GM15510 (cell line): Measurements from ENCODE around the gene PGC.

Experiments
- POLR2A ChIP-seq: IDR thresholded peaks from 3 replicates; pipeline ENCODE4 v1.6.1; 2011; ENCODE audit warnings: borderline replicate concordance; ENCODE audit not compliant: insufficient read length; ENCODE audit errors: extremely low read depth

Gene PGC

GRCh38 chr6:41719436-41720261 lies 27.5 kb downstream of the PGC start:
- TF ChIP-seq POLR2A = no peak

- TF ChIP-seq POLR2A = no peak
Observed at GRCh38 chr6:41718828-41719227, 28.4 kb downstream of the PGC start.

GRCh38 chr6:41717392-41717736 lies 29.8 kb downstream of the PGC start:
- no peak for TF ChIP-seq POLR2A

GRCh38 chr6:41716516-41717391 lies 30.4 kb downstream of the PGC start:
- TF ChIP-seq POLR2A = no peak

DNA sequence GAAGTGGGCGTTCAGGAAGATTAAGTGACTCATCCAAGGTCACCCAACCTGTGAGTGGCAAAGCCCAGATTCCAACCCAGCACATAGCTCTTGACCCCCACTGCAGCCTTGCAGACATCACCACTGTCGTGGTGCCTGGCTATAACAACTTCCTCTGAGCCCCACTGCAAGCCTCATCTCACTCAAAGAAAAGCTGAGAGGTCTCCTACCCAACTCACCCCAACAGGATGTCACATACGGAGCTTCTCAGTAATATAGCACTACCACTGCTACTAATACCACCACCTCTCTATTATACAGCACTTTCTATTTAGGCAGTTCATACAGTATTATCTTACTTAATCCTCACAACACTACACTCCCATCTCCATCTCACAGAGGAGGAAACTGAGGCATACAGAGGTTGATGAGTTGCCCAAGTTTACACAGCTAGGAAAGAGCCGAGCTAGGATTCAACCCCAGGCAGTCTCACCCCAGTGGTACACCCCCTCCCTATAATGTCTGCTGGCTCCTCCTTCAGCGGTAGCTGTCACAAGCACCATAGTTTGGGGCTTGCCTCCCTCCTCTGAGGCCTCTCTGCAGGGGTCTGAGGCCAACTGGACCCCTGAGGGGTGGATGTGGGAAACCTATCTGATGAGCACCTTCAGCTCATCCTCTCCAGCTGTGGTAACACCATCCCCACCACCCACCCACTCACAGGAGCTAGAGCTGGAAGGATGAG lies 31.2 kb downstream of the PGC start:
- TF ChIP-seq POLR2A = no peak

GRCh38 chr6:41714556-41715273 lies 32.5 kb downstream of the PGC start:
- no peak for TF ChIP-seq POLR2A

DNA sequence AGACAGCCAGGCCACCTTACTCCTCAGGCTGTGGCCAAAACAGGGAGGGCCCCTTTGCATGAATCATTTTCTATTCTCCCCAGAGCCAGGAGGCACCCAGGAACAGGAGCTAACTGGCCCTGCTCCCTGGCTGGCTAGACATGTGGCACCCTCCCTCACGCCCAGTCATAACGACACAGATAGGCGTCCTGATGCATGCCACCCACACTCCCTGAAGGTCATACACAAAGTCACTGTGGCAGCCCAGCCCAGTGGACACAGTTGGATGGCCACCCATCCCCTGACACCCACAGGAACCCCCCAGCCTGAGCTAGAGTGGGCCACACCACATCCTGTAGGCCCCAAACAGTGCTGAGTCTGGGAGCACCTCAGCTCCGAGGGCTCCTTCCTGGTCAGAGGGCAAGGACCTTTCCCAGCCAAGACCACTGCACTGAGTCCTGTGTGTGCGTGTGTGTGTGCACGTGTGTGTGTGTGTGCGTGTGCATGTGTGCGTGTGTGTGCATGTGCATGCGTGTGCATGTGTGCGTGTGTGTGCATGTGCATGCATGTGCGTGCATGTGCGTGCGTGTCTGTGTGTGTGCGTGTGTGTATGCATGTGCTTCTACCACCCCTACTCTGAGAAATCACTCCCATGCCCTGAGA lies 33.4 kb downstream of the PGC start:
- no peak for TF ChIP-seq POLR2A

DNA sequence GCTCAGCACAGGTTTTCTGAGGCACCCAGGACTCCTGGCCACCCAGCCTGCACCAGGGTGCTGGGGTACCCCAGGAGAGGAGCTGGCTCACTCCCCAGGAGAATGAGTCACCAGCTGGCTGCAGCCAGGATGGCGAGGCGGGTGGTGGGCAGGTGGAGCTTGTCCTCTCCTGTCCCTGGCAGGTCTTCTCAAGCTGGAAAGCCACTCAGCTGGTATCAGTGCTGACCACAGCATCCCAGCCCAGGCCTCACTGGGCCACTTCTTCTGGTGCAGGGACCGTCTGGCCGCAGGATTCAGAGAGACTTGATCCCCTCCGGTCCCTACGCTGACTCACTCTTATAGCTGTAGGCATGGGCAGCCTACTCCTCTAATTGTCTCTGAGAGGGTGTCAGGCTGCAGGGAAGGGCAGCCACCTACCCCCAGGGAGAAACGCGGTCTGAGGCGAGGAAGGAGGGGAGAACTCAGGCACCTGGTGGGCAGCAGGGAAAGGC lies 34.0 kb downstream of the PGC start:
- no peak for TF ChIP-seq POLR2A

DNA sequence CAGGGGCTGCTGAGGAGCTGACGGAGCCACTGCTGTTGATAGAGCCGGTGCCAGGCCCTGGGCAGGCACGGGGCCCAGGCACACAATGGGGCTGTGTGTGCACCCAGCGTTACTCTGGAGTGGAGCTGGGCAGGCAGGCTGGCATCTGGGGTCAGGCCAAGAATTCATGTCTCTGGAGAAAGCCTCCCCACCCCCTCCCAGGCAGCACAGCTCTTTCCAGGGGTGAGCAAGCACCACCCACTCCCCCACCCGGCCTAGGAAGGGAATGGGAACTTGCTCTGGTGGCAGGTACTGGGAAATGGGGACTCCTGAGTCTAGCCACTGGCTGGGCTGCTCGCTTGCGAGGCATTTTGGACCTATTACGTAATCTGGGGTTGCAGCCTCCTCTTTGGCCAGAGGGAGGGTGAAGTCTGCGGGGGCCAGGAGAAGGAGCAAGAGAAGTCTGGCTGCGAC lies 34.5 kb downstream of the PGC start:
- TF ChIP-seq POLR2A = no peak

DNA sequence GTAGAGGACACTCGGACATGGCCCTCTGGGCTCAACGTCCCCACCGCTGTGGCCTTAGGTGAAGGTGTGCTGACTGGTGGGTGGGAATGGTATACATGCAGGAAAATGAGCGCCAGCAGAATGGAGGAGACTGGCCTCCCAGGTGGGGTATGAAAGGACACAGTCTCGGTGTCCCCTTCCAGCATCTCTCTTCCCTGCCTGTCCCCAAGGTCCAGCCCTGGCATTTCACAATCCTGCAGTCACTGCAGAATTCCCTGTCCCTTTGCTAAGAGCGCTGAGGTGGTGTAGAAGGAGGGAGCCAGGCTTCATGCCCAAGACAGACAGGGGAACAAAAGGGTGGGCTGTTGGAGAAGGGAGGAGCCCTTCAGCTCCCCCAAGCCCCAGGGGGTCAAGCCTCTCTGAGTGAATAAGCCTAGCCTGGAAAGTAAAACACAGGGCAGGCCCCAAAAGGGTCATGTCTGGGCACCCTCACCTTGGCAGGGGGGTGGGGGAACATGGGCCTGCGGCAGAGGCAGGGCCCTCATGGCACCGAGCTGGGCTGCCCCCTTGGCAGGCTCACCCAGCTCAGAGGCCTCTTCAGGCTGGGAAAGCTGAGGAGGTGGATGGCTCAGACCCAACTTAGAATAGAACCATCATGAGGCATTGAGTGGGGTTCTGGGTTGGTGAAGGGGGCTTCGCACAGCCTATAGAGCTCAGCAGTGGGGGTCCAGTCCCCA lies 35.7 kb downstream of the PGC start:
- no peak for TF ChIP-seq POLR2A

DNA sequence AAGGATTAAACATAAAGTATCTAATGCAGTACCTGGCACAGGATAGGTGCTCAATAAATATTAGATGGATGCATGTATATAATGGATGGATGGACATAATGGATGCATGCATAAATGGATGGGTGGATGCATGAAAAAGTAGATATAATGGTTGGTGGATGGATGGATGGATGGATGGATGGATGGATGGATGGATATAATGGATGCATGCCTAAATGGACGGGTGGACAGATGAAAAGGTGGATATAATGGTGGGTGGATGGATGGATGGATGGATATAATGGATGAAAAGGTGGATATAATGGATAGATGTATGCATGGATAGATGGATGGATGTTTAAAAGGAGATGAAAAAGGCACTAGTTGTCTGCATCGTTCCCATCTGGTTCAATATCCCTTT lies 37.8 kb downstream of the PGC start:
- TF ChIP-seq POLR2A = no peak

GRCh38 chr6:41708856-41709255 lies 38.3 kb downstream of the PGC start:
- TF ChIP-seq POLR2A = no peak

- TF ChIP-seq POLR2A = no peak
Observed at GRCh38 chr6:41707565-41708200, 39.5 kb downstream of the PGC start.
